GM21717 (cell line): Measurements from ENCODE around the gene SLC6A20.

Experiments
- ATAC-seq: cut with Tn5 transposase; IDR thresholded peaks from one replicate; pipeline ENCODE4 v1.9.1; 2021; ENCODE audit warnings: mild to moderate bottlenecking, moderate library complexity; ENCODE audit not compliant: unreplicated experiment

SLC6A20 gene

DNA sequence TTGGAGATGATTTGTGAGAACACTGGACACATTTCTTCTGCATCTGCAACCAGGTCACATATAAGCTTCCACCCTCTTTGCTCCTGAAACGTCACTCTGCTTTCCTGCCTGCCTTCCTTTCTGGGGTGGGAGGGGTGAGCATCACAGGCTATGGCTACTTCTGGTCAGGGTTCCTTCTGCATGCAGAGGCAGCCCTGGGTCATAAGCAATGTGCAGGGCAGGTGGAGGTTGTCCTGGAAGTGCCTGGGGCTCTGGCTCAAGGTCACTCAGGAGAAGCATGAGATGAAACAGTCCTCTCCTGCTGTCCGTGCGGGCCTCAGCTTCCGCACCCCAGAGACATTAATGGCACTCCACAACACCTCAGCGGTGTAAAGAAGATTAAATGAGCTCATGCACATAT lies 15.1 kb downstream of the SLC6A20 start:
- ATAC-seq, result no peak

DNA sequence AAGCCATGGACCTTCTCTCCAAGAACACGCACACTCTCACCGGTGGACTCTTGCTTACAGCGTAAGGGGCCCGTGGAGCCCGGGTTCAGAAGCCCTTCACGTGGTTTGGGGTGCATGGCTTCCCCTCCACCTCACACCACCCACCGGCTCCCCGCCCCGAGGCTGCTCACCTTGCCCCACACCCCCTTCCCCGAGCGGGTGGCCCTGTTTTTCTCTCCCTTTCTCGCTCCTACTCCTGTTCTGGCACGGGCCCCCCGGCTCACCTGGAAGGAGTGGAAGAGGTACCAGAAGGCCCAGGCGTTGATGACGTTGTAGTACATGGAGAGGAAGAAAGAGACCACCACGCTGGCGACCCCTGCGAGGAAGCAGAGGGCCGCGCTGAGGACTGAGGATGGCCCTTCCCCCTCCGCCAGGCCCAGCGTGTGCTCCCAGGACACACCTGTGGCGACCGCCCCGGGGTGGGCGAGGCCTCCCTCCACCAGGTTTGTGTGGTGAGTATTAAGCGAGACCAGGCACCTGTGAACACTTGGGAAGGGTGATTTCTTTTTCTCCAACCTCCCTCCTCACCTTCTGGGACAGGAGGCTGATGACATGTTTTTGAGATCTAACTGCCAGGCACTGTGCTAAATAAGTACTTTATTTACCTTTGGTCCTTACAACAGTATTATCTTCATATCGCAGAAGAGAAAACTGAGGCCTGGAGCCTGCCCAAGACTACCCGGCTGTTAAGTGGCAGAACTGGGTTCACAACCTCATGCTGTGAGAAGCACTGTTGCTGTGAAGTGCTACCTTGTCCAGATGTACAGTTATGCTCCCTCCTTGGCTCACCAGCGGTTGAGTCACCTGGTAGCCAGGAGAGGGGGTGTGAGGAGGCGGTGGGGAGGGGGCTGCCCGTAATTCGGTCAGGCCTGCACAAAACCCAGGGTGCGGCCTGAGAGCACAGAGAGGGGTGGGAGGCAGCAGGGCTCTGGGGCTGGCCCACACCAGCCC lies 16.3 kb downstream of the SLC6A20 start:
- ATAC-seq, result no peak

DNA sequence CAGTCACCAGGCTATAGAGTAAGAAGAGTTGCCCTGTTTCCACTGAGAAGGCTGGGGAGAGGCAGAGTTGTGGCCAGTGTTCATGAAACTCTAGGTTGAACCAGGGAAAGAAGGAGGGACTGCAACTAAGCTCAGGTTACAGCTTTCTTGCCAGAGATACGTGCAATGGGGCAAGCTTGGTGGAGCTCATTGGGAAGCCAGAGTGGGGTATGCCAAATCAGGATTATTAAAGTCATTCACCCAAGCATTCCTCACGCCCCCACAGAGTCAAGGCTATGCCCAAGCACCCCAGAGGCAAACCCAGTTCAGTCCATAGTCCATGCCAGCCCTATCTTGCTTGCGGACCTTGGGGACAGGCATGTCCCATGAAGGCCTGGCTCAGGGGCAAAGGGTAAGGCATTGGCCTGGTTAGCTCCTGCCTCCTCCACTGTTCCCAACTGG lies 17.6 kb downstream of the SLC6A20 start:
- ATAC-seq, result no peak

DNA sequence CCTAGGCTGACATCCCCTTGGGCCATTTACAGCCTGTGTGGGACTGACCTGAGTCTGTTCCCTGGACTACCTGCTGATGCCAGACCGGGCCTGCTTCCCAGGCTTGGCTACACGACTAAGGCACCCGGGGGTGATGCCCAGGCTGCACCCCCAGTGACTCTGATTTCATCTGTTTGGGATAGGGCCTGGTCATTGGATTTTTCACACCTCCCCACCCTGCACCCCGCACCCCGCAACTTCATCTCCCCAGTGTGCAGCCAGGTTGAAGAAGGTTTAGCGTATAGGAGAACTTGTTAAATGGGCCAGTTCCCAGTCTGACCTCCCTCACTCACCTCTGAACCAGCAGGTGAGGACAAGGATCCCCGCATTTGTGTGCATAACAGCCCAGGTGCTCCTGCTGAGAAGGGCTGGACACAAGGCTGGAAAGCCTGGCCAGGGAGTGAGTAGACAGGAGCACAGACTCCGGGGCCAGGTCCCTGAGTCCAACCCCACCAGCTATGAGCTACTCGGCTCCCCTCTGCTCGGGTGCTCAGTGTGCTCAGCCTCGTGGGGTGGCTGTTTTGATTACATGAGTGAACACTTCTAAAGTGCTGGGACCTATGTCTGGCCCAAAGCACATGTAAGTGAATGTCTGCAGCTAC lies 18.5 kb downstream of the SLC6A20 start:
- no peak for ATAC-seq

DNA sequence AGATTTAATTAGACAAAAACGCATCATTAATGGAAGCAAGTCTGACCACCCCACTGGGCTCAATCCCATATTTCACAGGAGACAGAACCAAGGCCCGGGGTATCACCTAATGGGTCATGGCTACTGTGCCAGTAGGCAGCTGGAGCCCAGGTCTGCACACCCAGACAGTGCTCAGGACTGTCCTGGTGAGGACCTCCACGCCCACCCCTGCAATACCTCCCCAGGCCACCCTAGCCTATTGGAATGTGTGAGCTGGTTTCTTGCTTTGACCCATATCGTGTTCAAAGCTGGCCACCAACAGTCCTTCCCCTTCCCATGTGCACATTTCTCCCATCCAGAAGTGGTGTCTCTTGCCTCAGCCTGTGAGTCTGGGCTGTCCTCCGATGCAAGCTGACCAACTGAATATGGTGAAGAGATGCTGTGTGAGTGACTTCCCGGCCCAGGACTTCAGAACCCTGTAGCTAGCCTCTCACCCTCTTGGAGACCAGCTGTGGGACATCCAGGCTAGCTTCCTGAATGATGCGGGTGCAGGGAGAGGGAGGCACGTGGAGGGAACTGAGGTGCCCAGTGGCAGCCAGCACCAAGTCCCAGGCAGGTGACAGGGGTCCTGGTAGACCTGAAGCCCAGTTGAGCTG lies 19.1 kb downstream of the SLC6A20 start:
- ATAC-seq, result no peak

DNA sequence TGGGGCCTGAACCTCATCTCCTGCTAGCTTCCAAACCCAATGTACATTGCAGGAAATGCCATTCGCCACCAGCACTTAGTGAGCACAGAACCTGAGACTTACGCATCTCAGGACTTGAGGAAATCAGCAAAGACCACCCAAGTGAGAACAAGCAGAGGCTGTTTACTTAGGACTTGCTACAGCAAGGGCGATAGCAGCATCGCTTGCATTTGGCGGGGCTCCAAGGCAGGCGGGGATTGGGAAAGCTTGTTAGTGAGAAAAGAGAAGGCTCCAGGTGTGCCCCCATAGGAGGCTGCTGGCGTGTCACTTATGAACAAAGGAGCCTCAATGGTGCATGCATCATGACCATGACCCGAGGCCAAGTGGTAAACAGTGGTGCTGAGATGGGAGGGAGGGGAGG lies 19.7 kb downstream of the SLC6A20 start:
- no peak for ATAC-seq

DNA sequence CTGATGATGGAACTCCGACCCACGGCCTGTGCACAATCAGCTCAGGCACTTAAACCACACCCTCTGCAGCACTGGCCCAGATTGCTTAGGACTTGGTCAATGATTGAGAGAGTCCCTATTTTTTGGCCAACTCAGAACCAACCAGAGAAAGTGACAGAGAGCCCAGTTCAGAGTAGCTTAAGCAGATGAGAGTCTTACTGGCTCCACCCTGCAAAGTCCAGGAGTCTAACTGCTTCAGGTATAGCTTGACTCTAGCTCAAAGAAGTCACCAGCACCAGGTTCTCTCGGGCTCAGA lies 20.1 kb downstream of the SLC6A20 start:
- no peak for ATAC-seq

DNA sequence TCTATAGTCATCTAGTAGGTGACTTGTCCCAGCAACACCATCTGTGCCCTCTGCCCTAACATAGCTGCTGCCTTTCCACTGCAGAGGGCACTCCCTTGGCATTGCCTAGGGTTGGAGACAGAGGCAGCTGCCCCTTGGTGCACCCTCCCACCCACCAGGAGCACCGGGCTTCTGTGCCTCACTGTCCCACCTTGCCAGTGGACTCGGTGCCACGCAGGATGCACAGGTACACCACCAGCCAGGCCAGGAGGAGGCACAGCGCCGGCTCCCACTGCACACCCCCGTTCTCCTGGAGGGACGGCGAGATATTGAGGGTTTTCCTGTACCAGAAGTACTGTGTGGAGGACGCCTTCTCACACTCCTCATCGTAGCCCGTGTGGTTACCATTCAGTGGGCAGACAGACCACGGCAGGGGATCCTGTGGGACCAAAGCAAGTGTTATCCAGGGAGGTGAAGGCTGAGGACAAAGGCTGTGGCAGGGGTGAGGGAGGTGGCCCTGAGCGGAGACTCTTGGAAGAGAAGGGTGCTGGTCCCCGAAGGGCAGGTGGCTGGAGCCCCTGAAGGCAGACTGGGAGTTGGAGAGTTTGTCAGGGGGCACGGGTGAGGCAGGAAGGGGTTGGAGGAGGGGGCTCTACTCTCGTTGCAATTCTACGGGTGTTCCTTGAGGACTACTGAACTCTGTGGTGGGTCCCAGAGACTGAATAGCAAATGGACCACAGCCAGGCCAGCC lies 20.6 kb downstream of the SLC6A20 start:
- no peak for ATAC-seq

DNA sequence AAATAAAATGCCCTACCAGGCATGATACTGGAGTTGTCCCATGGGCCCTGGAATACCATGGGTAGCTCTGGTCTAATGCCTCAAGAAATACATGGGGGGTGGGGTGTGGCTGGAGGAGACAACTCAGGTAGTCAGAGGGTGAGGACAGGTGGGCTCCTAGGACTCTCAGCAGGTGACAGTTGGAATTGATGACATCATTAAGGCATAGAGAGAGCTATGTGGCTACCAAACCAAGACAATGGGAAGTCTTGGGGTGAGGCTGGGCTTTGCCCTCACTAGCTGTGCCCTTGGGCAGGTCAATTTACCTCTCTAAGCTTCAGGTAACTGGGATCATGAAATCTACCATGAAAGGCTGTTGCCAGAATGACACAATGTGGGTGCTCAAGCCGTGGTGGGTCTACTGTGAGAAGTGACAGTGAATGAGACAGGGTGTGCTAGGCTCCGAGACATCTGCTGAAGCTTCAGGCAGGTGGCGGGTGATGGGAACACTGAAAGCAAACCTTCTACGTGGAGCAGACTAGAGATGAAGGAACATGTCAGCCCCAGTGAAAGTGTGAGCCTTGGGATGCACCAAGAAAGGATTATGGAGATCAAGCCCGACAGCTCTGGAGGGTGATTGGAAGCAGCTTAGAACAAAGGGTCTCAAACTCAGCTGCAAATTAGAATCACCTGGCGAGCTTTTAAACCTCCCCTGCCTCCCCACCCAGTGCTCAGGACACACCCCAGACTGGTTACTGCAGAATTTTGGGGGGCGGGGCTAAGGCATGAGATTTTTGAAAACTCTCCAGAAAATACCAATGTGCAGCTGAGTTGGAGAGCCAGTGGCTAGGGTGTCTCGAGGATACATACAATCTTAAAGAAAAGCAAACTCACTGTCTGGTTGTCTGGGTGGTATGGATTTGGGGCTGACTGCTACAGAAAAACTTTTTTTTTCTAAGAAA lies 21.5 kb downstream of the SLC6A20 start:
- no peak for ATAC-seq

DNA sequence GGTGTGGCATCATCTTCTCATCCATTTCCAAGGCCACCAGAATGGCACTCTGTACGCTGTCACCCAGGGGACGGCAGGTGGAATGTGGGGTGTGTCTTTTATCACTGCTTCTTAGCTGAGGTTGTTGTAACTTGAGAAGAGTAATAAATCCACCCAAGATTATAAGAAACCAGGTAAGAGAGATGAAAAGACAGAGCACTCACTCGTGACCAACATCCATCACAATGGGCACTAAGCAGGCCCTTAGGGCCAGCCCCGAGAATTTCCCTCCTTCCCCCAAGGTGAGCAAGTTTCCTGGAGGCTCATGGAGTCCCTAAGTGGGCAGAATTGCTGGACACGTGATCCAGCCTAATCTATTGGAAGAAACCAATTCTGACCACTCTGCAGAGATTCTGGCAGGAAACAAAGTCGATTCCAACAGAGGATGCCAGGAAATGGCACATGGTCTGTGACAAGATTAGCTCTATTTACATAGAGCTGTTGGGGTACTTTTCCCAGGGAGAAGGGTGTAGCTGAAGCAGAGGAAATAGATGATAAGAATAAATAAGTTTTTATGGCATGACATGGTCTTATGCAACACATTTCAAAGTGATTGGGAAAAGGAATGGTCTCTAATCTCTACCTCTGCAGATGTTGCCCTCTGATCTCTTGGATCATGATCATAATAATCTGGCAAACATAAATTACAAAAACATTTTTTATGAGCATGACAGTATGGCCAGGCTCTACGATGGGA lies 22.5 kb downstream of the SLC6A20 start:
- ATAC-seq, result no peak

DNA sequence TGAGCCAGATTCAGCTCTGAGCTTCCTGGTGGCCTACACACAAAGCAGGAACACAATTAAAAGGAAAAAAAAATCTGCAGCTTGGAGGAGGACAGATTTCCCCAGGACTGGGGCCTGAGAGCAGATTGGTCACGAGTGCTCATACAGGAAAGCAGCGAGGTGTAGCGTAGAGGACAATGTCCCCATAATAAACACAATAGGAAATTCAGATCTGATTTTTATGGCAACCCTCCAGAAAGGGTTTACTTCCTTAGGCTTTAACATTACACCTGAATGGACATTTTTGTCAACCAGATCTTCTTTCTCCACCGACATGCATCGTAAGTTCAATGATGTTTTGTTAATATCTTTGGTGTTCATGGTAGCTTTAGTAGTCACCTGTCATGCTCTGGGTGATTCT lies 23.3 kb downstream of the SLC6A20 start:
- ATAC-seq, result no peak

DNA sequence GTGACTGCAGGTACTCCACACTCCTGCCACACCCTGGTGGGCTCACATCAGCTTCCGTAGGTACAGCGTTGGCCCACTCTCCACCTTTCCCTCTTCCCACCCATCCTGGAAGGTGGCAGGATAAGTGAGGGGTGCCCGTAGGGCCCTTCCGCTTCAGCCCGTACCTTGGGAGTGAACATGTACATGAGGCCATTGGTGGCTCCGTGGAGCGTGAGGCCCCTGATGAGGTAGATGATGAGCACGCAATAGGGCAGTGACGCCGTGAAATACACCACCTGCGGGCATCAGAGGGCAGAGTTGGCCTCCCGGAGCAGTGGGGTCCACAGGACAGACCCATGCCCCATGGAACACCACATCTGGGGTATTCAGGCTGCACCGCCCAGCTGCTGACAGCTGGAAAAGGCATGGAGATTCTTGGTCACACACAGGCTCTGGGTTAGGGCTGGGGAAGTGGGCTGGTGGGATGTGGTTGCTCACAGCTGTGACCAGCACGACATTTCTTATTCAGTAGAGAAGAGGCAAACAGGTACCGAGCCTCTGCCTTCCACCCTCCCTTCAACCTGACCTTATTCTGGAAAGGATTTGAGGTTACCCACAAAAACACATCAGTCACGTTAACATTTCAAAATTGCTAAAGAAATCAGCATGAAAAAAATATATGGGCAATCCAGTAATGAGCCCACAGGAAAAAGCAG lies 23.8 kb downstream of the SLC6A20 start:
- ATAC-seq, result no peak

DNA sequence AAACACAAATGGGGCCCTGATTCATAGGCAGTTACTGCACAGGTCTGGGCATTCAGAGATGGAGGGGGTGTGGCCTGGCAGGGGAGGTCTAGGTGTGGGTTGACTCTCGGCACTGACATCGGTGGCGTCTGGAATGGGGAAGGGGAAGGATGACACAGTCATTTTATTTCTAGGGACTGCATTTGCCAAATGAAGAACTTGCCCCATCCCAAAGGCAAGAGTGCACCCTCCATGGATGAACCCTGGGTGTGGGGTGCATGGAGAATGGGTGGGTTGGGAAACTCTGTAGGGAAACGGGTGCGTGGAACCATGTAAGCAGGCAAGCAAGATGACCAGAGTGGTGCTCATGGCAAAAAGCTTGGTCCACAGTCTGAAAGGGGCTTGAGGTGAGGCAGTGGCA lies 24.5 kb downstream of the SLC6A20 start:
- ATAC-seq, result no peak

DNA sequence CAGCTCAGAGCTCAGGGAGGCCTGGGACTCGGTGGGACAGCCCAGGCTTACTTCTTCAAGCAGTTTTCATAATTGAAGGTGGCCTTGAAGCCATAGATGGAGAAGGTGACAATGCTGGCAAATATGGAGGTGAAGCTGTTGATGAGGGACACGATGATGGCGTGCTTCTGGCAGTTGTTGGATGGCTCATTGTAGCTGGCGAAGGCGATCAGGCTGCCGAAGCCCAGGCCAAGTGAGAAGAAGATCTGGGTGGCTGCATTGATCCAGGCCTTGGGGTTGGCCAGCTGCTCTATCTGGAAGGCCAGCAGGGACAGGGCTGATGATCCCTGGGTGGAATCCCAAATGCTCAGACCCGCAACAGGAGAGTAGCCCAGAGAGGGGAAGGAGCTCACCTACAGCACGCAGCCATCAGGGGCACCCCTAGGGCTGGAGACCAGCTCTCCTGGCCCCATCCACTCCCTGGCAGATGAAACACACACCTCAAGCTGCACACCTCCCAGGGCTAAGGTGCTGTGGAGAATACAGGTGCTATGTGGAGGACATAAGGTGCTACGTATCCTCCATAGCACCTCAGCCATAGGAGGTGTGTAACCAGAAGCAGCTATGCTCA lies 25.1 kb downstream of the SLC6A20 start:
- ATAC-seq, result no peak

DNA sequence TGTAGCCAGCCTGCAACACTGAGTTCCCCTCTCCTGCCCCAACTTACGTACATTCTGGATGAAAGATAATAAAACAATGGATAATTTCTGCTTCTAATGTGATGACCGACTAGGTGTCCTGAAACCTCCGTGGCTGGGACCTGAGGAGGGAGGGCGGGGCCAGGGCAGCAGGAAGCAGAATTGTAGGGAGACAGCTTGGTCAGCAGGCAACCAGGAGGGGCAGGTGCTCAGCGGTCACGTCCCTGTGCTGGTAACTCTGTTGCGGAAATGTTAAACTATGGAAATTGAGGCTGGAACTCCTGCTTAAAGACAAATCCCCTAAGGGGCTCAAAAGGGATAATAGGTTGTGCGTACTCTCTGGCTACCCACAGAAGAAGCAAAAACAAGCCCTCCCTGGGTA lies 30.4 kb downstream of the SLC6A20 start:
- no peak for ATAC-seq

DNA sequence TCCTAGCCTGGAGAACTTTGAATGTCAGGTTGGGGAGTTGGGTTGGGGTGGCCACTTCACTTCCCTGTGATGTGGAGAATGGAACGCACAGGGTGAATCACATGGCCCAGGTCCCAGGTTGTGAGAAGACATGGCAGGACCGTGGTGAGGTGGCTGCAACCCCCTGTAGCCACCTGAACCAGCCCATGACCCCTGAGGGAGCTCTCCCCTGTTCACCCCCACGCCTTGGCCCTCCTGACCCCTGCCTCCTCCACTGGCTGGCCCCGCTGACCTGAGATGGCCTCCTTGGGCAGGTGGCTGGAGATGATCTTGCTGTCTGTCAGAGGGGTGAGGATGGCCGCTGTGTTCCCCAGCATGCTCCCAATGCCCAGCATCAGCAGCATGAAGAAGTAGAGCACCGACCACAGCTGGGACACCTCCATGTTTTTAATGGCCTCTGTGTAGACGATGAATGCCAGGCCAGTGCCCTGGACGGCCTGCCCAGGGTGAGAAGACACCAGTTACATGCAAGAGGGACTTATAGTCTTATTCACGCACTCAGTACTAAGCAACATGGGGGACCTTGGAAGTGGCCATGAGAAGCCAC lies 31.0 kb downstream of the SLC6A20 start:
- ATAC-seq, result no peak

DNA sequence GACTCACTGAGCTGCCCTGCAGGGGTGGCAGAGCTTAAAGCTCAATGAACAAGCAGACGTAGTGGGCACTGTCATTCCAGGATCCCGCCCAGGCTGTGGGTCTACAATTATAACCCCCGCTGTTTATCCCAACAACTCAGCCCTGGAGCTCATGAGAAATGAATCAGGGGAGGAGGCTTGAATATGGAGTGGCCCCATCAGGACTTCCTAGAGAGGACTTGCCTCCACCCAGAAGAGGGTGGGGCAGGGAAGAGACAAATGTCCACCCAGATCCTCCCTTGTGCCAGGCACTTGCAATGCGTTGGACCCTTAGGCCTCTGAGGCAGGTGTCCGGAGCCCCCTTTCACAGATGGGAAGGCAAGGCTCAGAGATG lies 33.0 kb downstream of the SLC6A20 start:
- ATAC-seq, result no peak

DNA sequence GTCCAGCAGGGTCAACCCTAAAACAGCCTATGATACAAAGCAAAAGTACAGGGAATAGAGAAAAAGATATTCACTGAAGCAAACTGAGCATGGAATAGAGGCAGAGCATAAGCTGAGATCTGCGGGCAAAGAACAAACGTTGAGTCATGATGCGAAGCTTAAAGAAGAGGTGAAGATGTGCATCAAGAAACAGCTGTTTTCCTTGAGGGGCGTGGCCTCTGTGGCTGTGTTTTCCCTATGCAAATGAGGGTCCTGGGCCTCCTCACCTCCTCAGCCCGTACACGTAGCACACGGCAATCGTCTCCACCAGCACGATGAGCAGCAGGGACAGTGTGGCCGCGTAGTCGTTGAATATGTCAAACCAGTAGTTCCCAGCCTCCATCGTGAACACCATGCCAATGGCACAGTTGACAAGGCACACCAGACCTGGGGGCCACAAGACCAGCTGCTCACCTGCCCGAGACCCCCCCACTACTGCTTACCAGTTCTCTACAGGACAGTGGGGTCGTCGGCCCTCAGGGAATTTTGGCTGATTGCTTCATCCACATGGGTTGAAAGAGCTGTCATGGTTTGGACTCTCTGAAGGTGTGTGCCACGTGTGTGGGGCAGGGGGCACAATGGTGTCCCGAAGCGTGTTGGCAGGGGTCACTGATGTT lies 33.6 kb downstream of the SLC6A20 start:
- no peak for ATAC-seq
